SW 1271 (cell line): Measurements from ENCODE around the gene ZNF420.
"Not testable (repeated sequence)": the region's sequence is repeated elsewhere in the genome, so short reads cannot be mapped to it uniquely, and the experiment has no call there.

Experiments used
- DNase-seq, 2 experiments: peaks; one replicate each; lab custom pipeline; 2025; lab: John Stamatoyannopoulos, UW

Gene ZNF420

DNA sequence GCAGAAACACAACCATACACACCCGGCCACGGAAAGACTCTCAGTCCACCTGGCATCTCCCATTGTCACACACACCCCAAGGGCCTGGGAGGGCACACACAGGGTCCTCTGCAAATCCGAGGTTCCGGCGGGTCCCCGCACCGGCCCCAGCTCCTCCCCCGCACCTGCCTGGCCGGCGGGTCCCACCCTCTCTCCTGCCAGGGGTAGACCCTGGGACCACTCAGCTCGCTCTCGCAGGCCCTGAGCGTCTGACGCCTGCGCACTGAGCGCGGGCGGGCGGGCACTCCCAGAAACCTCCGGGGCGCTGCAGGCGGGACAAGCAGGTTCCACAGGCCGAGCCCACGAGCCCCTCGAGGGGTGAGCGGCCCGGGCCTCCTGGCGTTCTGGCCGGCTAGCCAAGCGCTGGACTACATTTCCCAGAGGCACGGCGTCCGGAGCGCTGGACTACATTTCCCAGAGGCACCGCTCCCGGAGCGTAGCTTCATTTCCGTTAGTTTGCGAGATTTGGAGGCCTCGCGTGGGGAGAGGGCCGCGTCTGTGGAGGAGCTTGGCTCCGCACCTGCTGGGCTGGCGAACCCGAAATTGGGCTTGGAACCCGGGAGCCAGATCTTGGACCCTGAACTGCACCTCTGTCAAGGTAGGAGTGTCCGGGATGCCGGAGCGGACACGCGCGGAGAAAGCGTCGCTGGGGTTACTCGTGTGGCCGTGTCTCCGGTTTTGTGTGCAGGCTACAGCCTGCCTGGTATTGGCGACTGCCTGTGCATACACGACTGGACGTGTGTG is at the start of gene ZNF420:
ZNF420 (plus strand) TSS at position 500 of the 783 bp plus-strand sequence. CDS start 10,686 bp downstream, outside the sequence.
- DNase-seq: peak; percentile 74 to 90

DNA sequence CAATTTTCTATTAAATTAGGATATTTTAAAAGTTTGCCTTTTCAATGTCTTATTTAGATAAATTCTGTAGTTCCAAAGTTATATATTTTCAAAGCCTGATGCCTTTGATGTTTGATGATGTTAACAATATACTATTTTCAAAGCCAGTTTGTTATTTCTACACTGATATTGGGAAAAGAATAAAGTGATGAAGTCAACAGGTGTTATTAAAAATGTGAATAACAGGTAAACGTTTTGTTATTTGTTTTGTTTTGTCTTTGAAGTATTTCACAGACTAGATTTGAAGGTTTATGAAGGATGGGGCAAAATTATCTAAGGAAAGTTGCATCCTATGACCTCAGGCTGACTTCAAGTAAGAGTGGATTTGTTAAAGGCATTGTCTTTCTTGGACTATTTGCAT is 33.1 kb upstream of the ZNF420 start:
- DNase-seq: no peak

DNA sequence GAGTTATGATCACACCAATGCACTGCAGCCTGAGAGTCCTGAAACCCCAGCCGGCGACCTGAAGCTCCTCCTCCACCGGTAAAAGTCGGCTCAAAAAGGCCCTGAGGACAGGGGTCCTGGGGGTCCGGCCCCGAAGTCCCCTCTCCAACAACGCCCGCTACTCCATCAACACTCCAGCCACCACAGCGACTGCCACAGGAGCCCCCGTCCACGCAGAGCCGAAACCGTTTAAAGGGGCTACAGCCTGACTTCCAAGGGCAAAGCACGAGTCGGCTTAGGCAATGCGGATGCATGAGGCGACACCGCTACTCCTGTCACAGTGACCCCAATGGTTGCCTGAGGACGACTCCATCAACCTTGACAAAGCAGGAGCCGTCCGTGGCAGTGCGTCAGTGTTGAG is 22.9 kb upstream of the ZNF420 start:
- DNase-seq: no peak

GRCh38 chr19:37056776-37057175 is 21.5 kb upstream of the ZNF420 start:
- DNase-seq: no peak

GRCh38 chr19:37059142-37059541 is 19.1 kb upstream of the ZNF420 start:
- DNase-seq: no peak

DNA sequence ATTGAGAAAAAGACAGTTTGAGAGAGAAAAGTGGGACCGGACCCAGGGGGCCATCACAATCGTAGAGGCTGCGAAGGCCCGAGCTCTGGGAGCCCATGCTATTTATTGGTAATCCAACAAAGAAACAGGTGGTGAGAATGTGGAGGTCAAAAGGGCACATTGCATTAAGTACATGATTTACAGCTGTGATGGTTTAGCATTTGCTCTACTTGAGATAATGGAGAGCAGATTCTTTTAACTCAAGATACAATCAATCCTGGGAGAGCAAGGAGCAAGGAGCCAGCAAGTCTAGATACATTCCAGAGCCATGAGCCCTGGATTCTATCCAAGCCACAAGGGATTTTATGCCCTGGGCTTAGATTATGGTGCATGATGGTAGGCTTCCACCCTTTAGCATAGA is 13.3 kb upstream of the ZNF420 start:
- DNase-seq: not testable (repeated sequence)

DNA sequence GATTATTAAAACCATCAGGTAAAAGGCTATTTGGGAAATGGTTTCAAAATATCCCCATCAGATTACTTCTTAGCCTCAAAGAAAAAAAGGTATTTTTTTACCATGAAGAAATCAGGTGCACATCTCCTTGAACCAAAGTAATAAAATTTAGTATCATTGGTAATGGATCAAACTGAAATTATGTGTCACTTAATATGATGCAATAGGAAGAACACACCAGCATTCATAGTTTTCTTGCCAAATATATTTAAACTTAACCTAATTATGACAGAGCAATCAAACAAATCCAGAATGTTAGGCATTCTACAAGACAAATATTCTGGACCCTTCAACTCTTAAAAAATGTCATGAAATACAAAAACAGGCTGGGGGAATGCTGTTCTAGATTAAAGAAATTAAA is 4.1 kb upstream of the ZNF420 start:
- DNase-seq: no peak

GRCh38 chr19:37074819-37075362 is 3.3 kb upstream of the ZNF420 start:
- no peak for DNase-seq

DNA sequence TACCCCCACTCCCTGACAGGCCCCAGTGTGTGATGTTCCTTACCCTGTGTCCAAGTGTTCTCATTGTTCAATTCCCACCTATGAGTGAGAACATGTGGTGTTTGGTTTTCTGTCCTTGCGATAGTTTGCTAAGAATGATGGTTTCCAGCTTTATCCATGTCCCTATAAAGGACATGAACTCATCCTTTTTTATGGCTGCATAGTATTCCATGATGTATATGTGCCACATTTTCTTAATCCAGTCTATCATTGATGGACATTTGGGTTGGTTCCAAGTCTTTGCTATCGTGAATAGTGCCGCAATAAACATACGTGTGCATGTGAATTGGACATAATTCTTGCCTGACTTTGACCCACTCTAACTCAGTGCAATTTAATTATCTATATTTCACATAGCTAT is 1.7 kb upstream of the ZNF420 start:
- DNase-seq: not testable (repeated sequence)

DNA sequence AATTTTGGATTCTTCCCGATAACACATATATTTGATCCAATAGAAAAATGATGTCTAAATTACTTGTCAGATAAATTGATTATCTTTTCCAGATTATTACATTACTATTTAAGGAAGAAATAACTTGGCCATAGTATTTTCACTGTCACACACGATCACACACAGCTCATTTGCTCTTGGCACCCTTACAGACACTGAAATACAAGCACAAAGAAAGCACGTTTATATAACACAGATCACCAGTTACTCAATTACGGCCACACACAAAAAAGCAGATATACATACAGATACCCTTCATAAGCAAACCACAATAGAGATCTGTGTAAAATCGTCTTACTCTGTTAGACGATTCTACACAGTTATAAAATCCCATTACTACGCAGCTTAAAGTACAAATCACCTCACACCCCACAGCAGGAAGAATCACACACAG is 716 bp upstream of the ZNF420 start:
- DNase-seq: no peak

- no peak for DNase-seq
Observed at GRCh38 chr19:37078717-37079032, 442 bp downstream of the ZNF420 start.

- DNase-seq: no peak
Observed at GRCh38 chr19:37079238-37079637, 1.0 kb downstream of the ZNF420 start.

DNA sequence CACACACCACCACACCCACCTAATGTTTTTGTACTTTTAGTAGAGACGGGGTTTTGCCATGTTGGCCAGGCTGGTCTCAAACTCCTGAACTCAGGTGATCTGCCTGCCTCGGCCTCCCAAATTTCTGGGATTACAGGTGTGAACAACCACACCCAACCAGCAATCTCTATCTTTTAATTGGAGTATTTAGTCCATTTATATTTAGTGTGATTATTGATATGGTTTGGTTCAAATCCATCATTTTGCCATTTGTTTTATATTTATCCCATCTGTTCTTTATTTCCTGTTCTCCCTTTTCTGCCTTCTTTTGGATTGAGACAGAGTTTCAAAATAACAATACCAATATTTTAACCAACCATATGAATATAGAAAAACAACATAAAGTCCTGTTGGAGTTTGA is 4.1 kb downstream of the ZNF420 start:
- DNase-seq: no peak

GRCh38 chr19:37087110-37087509 is 8.9 kb downstream of the ZNF420 start:
- DNase-seq: no peak

DNA sequence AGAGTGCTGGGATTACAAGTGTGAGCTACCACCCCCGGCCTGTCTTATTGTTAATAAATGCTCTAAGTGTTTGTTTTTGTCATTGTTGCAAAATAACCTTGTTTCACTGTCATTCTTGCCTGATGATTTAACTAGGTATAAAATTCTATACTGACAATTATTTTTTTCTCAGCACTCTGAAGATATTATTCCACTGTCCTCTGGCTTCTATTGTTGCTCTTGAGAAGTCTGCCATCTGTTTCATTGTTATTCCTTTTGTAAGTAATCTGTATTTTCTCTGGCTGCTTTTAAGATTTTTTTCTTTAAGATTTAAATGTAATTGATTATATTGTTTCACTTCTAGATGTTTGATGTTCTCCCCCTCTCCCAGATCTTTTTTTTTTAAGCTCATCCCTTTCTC is 17.6 kb downstream of the ZNF420 start:
- peak in 1 of 2 experiments; percentile 3 for DNase-seq

GRCh38 chr19:37098570-37098969 is 20.3 kb downstream of the ZNF420 start:
- no peak for DNase-seq

- not testable (repeated sequence) for DNase-seq
Observed at GRCh38 chr19:37104135-37104534, 25.9 kb downstream of the ZNF420 start.

DNA sequence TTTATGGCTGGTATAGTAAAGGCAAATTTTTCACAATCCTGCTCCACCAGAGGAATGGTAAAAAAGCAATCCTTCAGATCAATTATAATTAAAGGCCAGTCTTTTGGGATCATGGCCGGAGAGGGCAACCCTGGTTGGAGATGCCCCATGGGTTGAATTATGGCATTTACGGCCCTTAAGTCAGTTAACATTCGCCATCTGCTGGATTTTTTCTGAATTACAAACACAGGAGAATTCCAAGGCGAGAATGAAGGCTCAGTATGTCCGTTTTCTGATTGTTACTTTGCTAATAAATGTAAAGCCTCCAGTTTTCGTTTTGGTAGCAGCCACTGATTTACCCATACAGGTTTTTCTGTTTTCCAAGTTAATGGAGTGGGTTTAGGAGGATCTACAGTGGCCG is 33.5 kb downstream of the ZNF420 start:
- DNase-seq: not testable (repeated sequence)

GRCh38 chr19:37114001-37114400 is 35.8 kb downstream of the ZNF420 start:
- DNase-seq: no peak

DNA sequence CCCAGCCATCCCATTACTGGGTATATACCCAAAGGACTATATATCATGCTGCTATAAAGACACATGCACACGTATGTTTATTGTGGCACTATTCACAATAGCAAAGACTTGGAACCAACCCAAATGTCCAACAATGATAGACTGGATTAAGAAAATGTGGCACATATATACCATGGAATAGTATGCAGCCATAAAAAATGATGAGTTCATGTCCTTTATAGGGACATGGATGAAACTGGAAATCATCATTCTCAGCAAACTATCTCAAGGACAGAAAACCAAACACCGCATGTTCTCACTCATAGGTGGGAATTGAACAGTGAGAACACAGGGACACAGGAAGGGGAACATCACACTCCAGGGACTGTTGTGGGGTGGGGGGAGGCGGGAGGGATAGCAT is 43.9 kb downstream of the ZNF420 start:
- DNase-seq: not testable (repeated sequence)

DNA sequence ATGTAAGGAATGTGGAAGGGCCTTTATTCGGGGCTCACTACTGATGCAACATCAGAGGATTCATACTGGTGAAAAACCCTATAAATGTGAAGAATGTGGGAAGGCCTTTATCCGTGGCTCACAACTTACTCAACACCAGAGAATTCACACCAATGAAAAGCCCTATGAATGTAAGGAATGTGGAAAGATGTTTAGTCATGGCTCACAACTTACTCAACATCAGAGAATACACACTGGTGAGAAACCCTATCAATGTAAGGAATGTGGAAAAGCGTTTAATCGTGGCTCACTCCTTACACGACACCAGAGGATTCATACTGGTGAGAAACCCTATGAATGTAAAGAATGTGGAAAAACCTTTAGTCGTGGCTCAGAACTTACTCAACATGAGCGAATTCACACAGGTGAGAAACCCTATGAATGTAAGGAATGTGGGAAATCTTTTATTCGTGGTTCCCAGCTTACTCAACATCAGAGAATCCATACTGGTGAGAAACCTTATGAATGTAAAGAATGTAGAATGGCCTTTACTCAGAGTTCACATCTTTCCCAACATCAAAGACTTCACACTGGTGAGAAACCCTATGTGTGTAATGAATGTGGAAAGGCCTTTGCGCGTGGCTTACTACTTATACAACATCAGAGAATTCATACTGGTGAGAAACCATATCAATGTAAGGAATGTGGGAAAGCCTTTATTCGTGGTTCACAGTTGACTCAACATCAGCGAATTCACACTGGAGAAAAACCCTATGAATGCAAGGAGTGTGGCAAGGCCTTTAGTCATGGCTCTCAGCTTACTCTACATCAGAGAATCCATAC is 50.0 kb downstream of the ZNF420 start:
- no peak for DNase-seq

DNA sequence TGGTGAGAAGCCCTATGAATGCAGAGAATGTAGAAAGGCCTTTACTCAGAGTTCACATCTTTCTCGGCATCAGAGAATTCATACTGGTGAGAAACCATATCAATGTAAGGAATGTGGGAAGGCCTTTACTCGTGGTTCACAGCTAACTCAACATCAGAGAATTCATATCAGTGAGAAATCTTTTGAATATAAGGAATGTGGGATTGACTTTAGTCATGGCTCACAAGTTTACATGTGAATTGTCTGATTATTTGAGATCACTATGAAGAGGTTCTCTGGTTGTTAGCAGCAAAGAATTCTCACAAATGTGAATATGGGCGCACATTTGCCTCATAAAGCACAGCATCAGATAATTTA is 50.6 kb downstream of the ZNF420 start:
- DNase-seq: no peak

DNA sequence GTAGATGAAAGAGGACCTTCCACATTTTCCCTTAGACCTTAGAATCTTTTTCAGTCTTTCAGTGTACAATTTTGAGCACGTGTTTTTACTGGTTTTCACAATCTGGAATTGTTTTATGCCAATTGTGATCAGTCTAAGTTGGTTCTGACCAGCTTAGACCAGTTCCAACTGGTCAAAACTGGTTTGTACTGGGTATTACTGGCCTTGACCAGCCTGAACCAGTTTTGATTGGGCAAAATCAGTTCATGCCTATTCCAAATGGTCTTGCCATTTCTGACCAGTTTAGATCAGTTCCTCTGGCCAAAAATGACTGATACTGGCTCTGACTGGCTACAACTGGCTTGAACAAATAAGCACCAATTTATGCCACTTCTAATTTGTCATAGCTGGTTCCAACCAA is 57.9 kb downstream of the ZNF420 start:
- no peak for DNase-seq
